Sigmoid colon (tissue), 4 donors: ENCODE measurements around the gene EFHC2.

Source experiments
- CTCF ChIP-seq, 4 experiments: fragments of 450-650 bp in 3 of 4; fragments of 200-600 bp in 1 of 4; IDR thresholded peaks; one replicate each; pipeline ENCODE4 v1.5.1; 2016 to 2019; ENCODE audit warnings: antibody characterized with exemption in 4 of 4, mild to moderate bottlenecking in 3 of 4, moderate library complexity in 2 of 4
- EP300 ChIP-seq, 4 donors: sonication (generic); formaldehyde crosslinking; IDR thresholded peaks; one replicate each; pipeline ENCODE4 v1.6.1; 2017; ENCODE audit warnings: antibody characterized with exemption in 4 of 4
- POLR2A ChIP-seq, 2 donors: fragments of 450-650 bp; IDR thresholded peaks; one replicate each; pipeline ENCODE4 v1.6.1; 2016; ENCODE audit warnings: antibody characterized with exemption in 2 of 2, mild to moderate bottlenecking in 2 of 2, moderate library complexity in 2 of 2
- POLR2AphosphoS5 ChIP-seq, 4 donors: sonication (generic); formaldehyde crosslinking; IDR thresholded peaks; one replicate each; pipeline ENCODE4 v1.6.1; 2017; ENCODE audit warnings: antibody characterized with exemption in 4 of 4

GRCh38 chrX:44227991-44228390 lies 115.5 kb downstream of the EFHC2 start:
- TF ChIP-seq POLR2A (IDR thresholded peaks at IDR 0.05), result no peak
- TF ChIP-seq CTCF (IDR thresholded peaks at IDR 0.05), result no peak
- TF ChIP-seq POLR2AphosphoS5 (IDR thresholded peaks at IDR 0.05), result no peak
- no peak for TF ChIP-seq EP300 (IDR thresholded peaks at IDR 0.05)
